GM23338 (cell line): ENCODE results near the gene PERCC1. TPM values are rescaled to one million over a fixed set of nuclear protein-coding genes. Genes with fewer than 3 reads are reported as not detected.

Experiments used
- CREB1 ChIP-seq: fragments of 250-450 bp; sonication (Bioruptor Pico); IDR thresholded peaks from 2 replicates; pipeline ENCODE4 v1.5.0; 2020; ENCODE audit warnings: low read depth, mild to moderate bottlenecking, moderate library complexity
- JUNB ChIP-seq: IDR thresholded peaks from one replicate; pipeline ENCODE4 v1.6.1; 2016; ENCODE audit warnings: antibody characterized with exemption; ENCODE audit not compliant: unreplicated experiment
- STAT1 ChIP-seq: IDR thresholded peaks from one replicate; pipeline ENCODE4 v1.6.1; 2016; ENCODE audit warnings: antibody characterized with exemption; ENCODE audit not compliant: unreplicated experiment
- ZNF114 ChIP-seq: fragments of 250-450 bp; sonication (Bioruptor Pico); IDR thresholded peaks from 2 replicates; pipeline ENCODE4 v1.5.0; 2020; ENCODE audit warnings: mild to moderate bottlenecking, moderate library complexity
- ZNF331 ChIP-seq: fragments of 250-450 bp; sonication (Bioruptor Pico); IDR thresholded peaks from 2 replicates; pipeline ENCODE4 v1.5.0; 2020; ENCODE audit warnings: low read depth, mild to moderate bottlenecking, moderate library complexity
- polyA plus RNA-seq: library from polyadenylated mRNA; unstranded; fragments of >200 nt; fragmentation: Nextera tagmentation; extraction: Ambion mirVana; gene quantifications from 2 replicates; pipeline ENCODE4 v1.2.1, GENCODE V29; 2016
- total RNA-seq: library from RNA; depleted of rRNA; stranded (reverse); fragments of >200 nt; shearing (Covaris generic); gene quantifications from 2 replicates; pipeline ENCODE4 v1.2.3, GENCODE V29; 2014
- TF ChIP-seq, protein P1 (sequence below): fragments of 250-450 bp; sonication (Bioruptor Pico); IDR thresholded peaks from 2 replicates; pipeline ENCODE4 v1.5.0; 2020; ENCODE audit warnings: mild to moderate bottlenecking, moderate library complexity
- TF ChIP-seq, protein P2 (sequence below), 2 experiments: fragments of 200-600 bp in 1 of 2; sonication (generic) in 1 of 2; conservative IDR thresholded peaks; 2 replicates each; pipeline versions ENCODE4 v1.5.1 to v1.6.1; 2016 to 2017; ENCODE audit warnings: antibody characterized with exemption in 2 of 2, low read depth in 2 of 2, mild to moderate bottlenecking in 2 of 2, moderate library complexity in 1 of 2

Gene PERCC1
- total and polyA plus RNA-seq, 2 experiments from 2014 or later = not detected

DNA sequence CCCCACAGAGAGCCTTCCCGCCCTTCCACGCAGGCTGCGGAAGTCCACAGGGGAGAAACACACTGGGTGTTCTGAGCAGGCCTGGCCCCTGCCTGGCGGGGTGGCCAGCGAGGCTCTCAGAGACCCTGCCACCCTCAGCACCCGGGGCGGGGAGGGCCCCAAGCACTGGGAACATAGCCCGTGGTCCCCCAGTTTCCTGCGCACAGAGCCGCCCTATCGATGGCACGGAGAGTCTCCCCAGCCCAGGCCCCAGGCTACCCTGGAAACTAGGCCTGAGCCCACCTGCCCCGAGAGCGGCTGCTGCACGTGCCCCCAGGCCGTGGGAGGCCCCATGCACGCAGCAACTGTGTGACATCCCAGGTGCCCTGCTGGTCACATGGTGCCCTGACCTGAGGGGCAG is 23.7 kb downstream of the PERCC1 start (continued):
- TF ChIP-seq, protein P1, sequence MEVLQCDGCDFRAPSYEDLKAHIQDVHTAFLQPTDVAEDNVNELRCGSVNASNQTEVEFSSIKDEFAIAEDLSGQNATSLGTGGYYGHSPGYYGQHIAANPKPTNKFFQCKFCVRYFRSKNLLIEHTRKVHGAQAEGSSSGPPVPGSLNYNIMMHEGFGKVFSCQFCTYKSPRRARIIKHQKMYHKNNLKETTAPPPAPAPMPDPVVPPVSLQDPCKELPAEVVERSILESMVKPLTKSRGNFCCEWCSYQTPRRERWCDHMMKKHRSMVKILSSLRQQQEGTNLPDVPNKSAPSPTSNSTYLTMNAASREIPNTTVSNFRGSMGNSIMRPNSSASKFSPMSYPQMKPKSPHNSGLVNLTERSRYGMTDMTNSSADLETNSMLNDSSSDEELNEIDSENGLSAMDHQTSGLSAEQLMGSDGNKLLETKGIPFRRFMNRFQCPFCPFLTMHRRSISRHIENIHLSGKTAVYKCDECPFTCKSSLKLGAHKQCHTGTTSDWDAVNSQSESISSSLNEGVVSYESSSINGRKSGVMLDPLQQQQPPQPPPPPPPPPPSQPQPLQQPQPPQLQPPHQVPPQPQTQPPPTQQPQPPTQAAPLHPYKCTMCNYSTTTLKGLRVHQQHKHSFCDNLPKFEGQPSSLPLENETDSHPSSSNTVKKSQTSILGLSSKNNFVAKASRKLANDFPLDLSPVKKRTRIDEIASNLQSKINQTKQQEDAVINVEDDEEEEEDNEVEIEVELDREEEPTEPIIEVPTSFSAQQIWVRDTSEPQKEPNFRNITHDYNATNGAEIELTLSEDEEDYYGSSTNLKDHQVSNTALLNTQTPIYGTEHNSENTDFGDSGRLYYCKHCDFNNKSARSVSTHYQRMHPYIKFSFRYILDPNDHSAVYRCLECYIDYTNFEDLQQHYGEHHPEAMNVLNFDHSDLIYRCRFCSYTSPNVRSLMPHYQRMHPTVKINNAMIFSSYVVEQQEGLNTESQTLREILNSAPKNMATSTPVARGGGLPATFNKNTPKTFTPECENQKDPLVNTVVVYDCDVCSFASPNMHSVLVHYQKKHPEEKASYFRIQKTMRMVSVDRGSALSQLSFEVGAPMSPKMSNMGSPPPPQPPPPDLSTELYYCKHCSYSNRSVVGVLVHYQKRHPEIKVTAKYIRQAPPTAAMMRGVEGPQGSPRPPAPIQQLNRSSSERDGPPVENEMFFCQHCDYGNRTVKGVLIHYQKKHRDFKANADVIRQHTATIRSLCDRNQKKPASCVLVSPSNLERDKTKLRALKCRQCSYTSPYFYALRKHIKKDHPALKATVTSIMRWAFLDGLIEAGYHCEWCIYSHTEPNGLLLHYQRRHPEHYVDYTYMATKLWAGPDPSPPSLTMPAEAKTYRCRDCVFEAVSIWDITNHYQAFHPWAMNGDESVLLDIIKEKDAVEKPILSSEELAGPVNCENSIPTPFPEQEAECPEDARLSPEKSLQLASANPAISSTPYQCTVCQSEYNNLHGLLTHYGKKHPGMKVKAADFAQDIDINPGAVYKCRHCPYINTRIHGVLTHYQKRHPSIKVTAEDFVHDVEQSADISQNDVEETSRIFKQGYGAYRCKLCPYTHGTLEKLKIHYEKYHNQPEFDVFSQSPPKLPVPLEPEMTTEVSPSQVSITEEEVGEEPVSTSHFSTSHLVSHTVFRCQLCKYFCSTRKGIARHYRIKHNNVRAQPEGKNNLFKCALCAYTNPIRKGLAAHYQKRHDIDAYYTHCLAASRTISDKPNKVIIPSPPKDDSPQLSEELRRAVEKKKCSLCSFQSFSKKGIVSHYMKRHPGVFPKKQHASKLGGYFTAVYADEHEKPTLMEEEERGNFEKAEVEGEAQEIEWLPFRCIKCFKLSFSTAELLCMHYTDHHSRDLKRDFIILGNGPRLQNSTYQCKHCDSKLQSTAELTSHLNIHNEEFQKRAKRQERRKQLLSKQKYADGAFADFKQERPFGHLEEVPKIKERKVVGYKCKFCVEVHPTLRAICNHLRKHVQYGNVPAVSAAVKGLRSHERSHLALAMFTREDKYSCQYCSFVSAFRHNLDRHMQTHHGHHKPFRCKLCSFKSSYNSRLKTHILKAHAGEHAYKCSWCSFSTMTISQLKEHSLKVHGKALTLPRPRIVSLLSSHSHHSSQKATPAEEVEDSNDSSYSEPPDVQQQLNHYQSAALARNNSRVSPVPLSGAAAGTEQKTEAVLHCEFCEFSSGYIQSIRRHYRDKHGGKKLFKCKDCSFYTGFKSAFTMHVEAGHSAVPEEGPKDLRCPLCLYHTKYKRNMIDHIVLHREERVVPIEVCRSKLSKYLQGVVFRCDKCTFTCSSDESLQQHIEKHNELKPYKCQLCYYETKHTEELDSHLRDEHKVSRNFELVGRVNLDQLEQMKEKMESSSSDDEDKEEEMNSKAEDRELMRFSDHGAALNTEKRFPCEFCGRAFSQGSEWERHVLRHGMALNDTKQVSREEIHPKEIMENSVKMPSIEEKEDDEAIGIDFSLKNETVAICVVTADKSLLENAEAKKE (CRISPR knock-in tag) = no peak
- TF ChIP-seq ZNF114 (CRISPR knock-in tag) = no peak
- TF ChIP-seq, protein P2, sequence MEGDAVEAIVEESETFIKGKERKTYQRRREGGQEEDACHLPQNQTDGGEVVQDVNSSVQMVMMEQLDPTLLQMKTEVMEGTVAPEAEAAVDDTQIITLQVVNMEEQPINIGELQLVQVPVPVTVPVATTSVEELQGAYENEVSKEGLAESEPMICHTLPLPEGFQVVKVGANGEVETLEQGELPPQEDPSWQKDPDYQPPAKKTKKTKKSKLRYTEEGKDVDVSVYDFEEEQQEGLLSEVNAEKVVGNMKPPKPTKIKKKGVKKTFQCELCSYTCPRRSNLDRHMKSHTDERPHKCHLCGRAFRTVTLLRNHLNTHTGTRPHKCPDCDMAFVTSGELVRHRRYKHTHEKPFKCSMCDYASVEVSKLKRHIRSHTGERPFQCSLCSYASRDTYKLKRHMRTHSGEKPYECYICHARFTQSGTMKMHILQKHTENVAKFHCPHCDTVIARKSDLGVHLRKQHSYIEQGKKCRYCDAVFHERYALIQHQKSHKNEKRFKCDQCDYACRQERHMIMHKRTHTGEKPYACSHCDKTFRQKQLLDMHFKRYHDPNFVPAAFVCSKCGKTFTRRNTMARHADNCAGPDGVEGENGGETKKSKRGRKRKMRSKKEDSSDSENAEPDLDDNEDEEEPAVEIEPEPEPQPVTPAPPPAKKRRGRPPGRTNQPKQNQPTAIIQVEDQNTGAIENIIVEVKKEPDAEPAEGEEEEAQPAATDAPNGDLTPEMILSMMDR (conservative IDR thresholded peaks at IDR 0.05; ENCODE audit: low read depth in 2 of 2) = no peak
- TF ChIP-seq STAT1 = no peak
- no peak for TF ChIP-seq JUNB
- no peak for TF ChIP-seq CREB1
- no peak for TF ChIP-seq ZNF331 (CRISPR knock-in tag)
